Measurements from ENCODE around the gene NCAM2. TPM values are rescaled to one million over a fixed set of nuclear protein-coding genes. Genes with fewer than 3 reads are reported as not detected.

NCAM2 gene
- total RNA-seq, 1 donor from 2014 or later, result 16.3 TPM

DNA sequence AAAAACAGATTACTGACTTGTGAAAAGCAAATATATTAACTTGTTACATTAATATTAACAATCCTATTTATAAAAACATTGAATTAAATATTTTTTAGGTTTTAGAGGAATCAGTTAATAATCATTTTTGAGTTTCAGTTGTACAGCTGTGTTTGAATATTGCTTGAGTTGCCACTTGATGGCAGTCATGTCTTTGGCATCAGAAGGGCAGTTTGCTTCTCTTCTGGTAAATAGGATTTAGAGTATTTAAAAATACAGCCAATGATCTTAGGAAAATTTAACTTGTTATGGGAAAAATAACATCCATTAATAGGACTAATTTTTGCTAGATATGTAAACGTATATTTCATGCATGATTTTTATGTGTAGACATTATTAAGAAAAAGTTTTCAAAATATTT, 234.1 kb downstream of the NCAM2 start:
- H3K36me3 Mint-ChIP-seq (ENCODE audit: low read depth), result no peaks in the 10 kb centered on the region
- DNase-seq (ENCODE audit: low spot score), result no peak
- TF ChIP-seq CTCF (IDR thresholded peaks at IDR 0.05), result peak; percentile 89

DNA sequence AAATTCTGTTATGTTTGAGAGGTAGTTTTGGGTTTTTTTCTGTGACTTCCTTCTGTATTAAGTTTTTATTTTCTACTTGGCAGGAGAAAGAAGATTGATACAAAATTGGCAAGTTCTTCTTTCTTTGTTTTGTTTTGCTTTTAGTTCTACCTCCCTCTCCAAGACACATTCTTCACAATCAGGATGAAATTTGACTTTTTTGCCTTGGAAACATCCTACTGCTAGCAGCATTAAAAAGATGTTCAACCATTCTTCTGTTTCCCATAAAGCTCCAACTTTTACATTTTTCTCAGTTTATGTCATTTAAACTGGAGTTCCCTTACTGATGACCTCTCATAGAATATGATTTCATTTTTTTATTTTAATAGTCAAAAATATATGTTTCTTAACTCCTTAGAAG, 234.8 kb downstream of the NCAM2 start:
- H3K4me3 Mint-ChIP-seq (ENCODE audit: unreplicated experiment), result no peak overlapping the region
- peaks cover 4% of the 10 kb centered on the region for H3K4me1 Mint-ChIP-seq (ENCODE audit: low read depth)
- no peak overlapping the region for H3K27ac Mint-ChIP-seq (ENCODE audit: unreplicated experiment)
- no peaks in the 10 kb centered on the region for H3K9me3 Mint-ChIP-seq (ENCODE audit: low read depth)
- H3K27me3 Mint-ChIP-seq (ENCODE audit: low read depth), result no peaks in the 10 kb centered on the region
- no peak for TF ChIP-seq CTCF (IDR thresholded peaks at IDR 0.05)
- no peaks in the 10 kb centered on the region for H3K36me3 Mint-ChIP-seq (ENCODE audit: low read depth)
- DNase-seq (ENCODE audit: low spot score), result no peak

More for the DNA sequence above, 234.1 kb downstream of the NCAM2 start:
- H3K4me1 Mint-ChIP-seq (ENCODE audit: low read depth), result peaks cover 4% of the 10 kb centered on the region
- no peak overlapping the region for H3K4me3 Mint-ChIP-seq (ENCODE audit: unreplicated experiment)
- no peak overlapping the region for H3K27ac Mint-ChIP-seq (ENCODE audit: unreplicated experiment)
- no peaks in the 10 kb centered on the region for H3K27me3 Mint-ChIP-seq (ENCODE audit: low read depth)
- no peaks in the 10 kb centered on the region for H3K9me3 Mint-ChIP-seq (ENCODE audit: low read depth)

GRCh38 chr21:21236996-21237395, 238.8 kb downstream of the NCAM2 start:
- H3K9me3 Mint-ChIP-seq (ENCODE audit: low read depth), result no peaks in the 10 kb centered on the region
- no peaks in the 10 kb centered on the region for H3K36me3 Mint-ChIP-seq (ENCODE audit: low read depth)
- H3K4me3 Mint-ChIP-seq (ENCODE audit: unreplicated experiment), result no peak overlapping the region
- DNase-seq (ENCODE audit: low spot score), result no peak
- H3K27ac Mint-ChIP-seq (ENCODE audit: unreplicated experiment), result no peak overlapping the region
- no peak for TF ChIP-seq CTCF (IDR thresholded peaks at IDR 0.05)
- H3K27me3 Mint-ChIP-seq (ENCODE audit: low read depth), result no peaks in the 10 kb centered on the region
- H3K4me1 Mint-ChIP-seq (ENCODE audit: low read depth), result peaks cover 4% of the 10 kb centered on the region

DNA sequence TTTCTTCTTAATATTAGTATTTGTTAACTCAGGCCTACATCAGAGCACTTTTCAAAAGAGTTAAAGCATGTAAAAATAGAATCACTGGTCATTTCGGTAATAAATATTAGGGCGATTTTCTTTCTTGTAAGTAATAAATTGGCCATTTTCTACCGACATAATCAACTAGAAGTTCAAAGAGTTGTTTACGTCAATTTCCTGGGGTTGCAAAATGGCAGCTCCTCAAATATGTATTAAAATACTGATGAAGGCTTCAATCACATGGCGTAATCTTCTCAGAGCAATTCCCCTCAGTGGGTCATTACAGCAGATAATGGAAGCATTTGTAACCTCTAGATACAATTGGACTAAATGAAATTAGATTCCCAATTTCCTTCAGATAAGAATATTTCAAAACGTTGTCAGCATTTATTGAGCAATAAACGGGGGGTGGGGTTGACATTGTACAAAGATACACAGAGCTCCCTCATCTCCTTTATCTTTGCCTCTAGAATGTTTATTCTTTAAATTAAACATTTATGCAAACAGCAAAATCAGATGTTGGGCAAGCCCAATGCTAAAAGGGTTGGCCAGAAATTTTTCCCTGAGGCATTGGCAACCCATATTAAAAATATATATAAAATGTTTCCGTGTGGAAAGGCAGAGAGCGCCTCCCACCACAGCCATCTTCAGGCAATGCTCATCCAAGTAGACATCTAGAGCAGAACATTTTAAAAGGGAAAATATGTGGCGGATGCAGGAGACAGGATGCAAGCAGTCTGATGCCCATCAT, 240.6 kb downstream of the NCAM2 start:
- TF ChIP-seq CTCF (IDR thresholded peaks at IDR 0.05), result no peak
- no peak for DNase-seq (ENCODE audit: low spot score)
- Mint-ChIP-seq H3K27ac (ENCODE audit: unreplicated experiment) (no peak overlapping the region), H3K36me3 (ENCODE audit: low read depth) (no peaks in the 10 kb centered on the region), H3K4me3 (ENCODE audit: unreplicated experiment) (no peak overlapping the region), H3K9me3 (ENCODE audit: low read depth) (no peaks in the 10 kb centered on the region), H3K4me1 (ENCODE audit: low read depth) (no peaks in the 10 kb centered on the region), H3K27me3 (ENCODE audit: low read depth) (no peaks in the 10 kb centered on the region)

- TF ChIP-seq CTCF (IDR thresholded peaks at IDR 0.05), result no peak
- Mint-ChIP-seq H3K4me3 (ENCODE audit: unreplicated experiment) (no peak overlapping the region), H3K36me3 (ENCODE audit: low read depth) (no peaks in the 10 kb centered on the region), H3K9me3 (ENCODE audit: low read depth) (no peaks in the 10 kb centered on the region), H3K4me1 (ENCODE audit: low read depth) (no peaks in the 10 kb centered on the region), H3K27ac (ENCODE audit: unreplicated experiment) (no peak overlapping the region), H3K27me3 (ENCODE audit: low read depth) (no peaks in the 10 kb centered on the region)
- DNase-seq (ENCODE audit: low spot score), result no peak
These were observed 243.2 kb downstream of the NCAM2 start for GRCh38 chr21:21241391-21241790.

All from chondrocyte (in vitro differentiated cells).